ENCODE data around the gene ANKS1A.

DNA sequence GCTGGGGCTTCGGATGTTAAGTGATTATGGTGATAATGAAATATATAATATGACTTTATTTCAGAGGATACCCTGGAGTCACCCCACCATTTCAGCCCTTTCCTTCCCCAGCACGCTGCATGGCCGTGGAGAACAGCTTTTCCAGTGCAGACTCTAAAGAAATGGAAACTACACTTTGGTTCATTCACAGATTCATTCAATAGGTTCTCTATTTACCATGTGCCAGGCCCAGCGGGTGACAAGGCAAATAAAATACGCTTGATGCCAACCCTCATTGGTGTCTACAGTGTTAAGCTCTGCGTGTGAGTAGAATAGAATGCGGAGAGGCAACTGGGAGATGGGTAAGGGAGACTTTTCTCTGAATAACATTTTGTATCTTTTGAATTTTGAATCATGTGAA, 162.3 kb downstream of the ANKS1A start:
- TF ChIP-seq SUZ12 (IDR thresholded peaks at IDR 0.05; ENCODE audit: extremely low read depth, insufficient read depth, insufficient read length): no peak
- TF ChIP-seq YY1 (IDR thresholded peaks at IDR 0.05; ENCODE audit: insufficient read depth, insufficient read length): no peak
